ENCODE measurements around the gene LSAMP. TPM values are rescaled to one million over a fixed set of nuclear protein-coding genes. Genes with fewer than 3 reads are reported as not detected.
A peak's percentile ranks its signal among the peaks of the same experiment; 100 is the strongest.

The LSAMP gene
- total RNA-seq, 1 donor = 1.3 TPM

- no peak for DNase-seq (ENCODE audit: low read depth)
- TF ChIP-seq CTCF (IDR thresholded peaks at IDR 0.05; ENCODE audit: insufficient read depth, low read depth, low read length) = no peak
- H3K4me3 ChIP-seq (ENCODE audit: low read depth, low read length) = no peak overlapping the region
Measured at GRCh38 chr3:116423945-116424344, 21.3 kb downstream of the LSAMP start.

- DNase-seq (ENCODE audit: low read depth) = no peak
- H3K4me3 ChIP-seq (ENCODE audit: low read depth, low read length) = no peak overlapping the region
- TF ChIP-seq CTCF (IDR thresholded peaks at IDR 0.05; ENCODE audit: insufficient read depth, low read depth, low read length) = no peak
Measured at GRCh38 chr3:116423374-116423773, 21.9 kb downstream of the LSAMP start.

GRCh38 chr3:116417151-116417550, 28.1 kb downstream of the LSAMP start:
- no peak for TF ChIP-seq CTCF (IDR thresholded peaks at IDR 0.05; ENCODE audit: insufficient read depth, low read depth, low read length)
- no peak for DNase-seq (ENCODE audit: low read depth)
- no peak overlapping the region for H3K4me3 ChIP-seq (ENCODE audit: low read depth, low read length)

- TF ChIP-seq CTCF (IDR thresholded peaks at IDR 0.05; ENCODE audit: insufficient read depth, low read depth, low read length) = no peak
- H3K4me3 ChIP-seq (ENCODE audit: low read depth, low read length) = no peak overlapping the region
- DNase-seq (ENCODE audit: low read depth) = no peak
Measured at GRCh38 chr3:116413319-116413718, 32.0 kb downstream of the LSAMP start.

GRCh38 chr3:116408473-116408872, 36.8 kb downstream of the LSAMP start:
- no peak overlapping the region for H3K4me3 ChIP-seq (ENCODE audit: low read depth, low read length)
- no peak for TF ChIP-seq CTCF (IDR thresholded peaks at IDR 0.05; ENCODE audit: insufficient read depth, low read depth, low read length)
- DNase-seq (ENCODE audit: low read depth) = no peak

GRCh38 chr3:116405231-116405630, 40.1 kb downstream of the LSAMP start:
- no peak for DNase-seq (ENCODE audit: low read depth)
- no peak overlapping the region for H3K4me3 ChIP-seq (ENCODE audit: low read depth, low read length)
- no peak for TF ChIP-seq CTCF (IDR thresholded peaks at IDR 0.05; ENCODE audit: insufficient read depth, low read depth, low read length)

- DNase-seq (ENCODE audit: low read depth) = peak; percentile 12
- no peak for TF ChIP-seq CTCF (IDR thresholded peaks at IDR 0.05; ENCODE audit: insufficient read depth, low read depth, low read length)
- H3K4me3 ChIP-seq (ENCODE audit: low read depth, low read length) = no peak overlapping the region
Measured at GRCh38 chr3:116399701-116400226, 45.5 kb downstream of the LSAMP start.

Measured in fibroblast of villous mesenchyme (primary cell).